ENCODE measurements around the gene COL16A1. TPM values are rescaled to one million over a fixed set of nuclear protein-coding genes. Genes with fewer than 3 reads are reported as not detected.

Gene COL16A1
- total RNA-seq, 1 donor from 2014 or later, result 11.8 TPM

GRCh38 chr1:31650161-31651088 is 53.4 kb downstream of the COL16A1 start:
- Histone ChIP-seq H3K27me3 (ENCODE audit: low read depth) (no peaks in the 10 kb centered on the region), H3K9me3 (no peaks in the 10 kb centered on the region), H3K27ac (no peak overlapping the region), H3K4me3 (no peak overlapping the region), H3K4me1 (peaks cover 5% of the 10 kb centered on the region), H3K36me3 (no peaks in the 10 kb centered on the region)
- TF ChIP-seq CTCF (IDR thresholded peaks at IDR 0.05), result no peak
- ATAC-seq, result no peak
- no peak for DNase-seq
- intact Hi-C loops (cut with DNase I), result no loop called here

GRCh38 chr1:31648641-31649357 is 55.0 kb downstream of the COL16A1 start:
- intact Hi-C loops (cut with DNase I), result no loop called here
- TF ChIP-seq CTCF (IDR thresholded peaks at IDR 0.05), result no peak
- Histone ChIP-seq H3K4me1 (peaks cover 10% of the 10 kb centered on the region), H3K36me3 (no peaks in the 10 kb centered on the region), H3K27ac (no peak overlapping the region), H3K4me3 (no peak overlapping the region), H3K9me3 (no peaks in the 10 kb centered on the region), H3K27me3 (ENCODE audit: low read depth) (no peaks in the 10 kb centered on the region)
- ATAC-seq (no peak), DNase-seq (no peak)

GRCh38 chr1:31648190-31648589 is 55.6 kb downstream of the COL16A1 start:
- peaks cover 16% of the 10 kb centered on the region for H3K4me1 ChIP-seq
- DNase-seq (no peak), ATAC-seq (no peak)
- no peak for TF ChIP-seq CTCF (IDR thresholded peaks at IDR 0.05)
- H3K27ac ChIP-seq, result no peak overlapping the region
- H3K4me3 ChIP-seq, result no peak overlapping the region
- no peaks in the 10 kb centered on the region for H3K27me3 ChIP-seq (ENCODE audit: low read depth)
- intact Hi-C loops (cut with DNase I), result no loop called here
- H3K36me3 ChIP-seq, result no peaks in the 10 kb centered on the region
- H3K9me3 ChIP-seq, result no peaks in the 10 kb centered on the region

DNA sequence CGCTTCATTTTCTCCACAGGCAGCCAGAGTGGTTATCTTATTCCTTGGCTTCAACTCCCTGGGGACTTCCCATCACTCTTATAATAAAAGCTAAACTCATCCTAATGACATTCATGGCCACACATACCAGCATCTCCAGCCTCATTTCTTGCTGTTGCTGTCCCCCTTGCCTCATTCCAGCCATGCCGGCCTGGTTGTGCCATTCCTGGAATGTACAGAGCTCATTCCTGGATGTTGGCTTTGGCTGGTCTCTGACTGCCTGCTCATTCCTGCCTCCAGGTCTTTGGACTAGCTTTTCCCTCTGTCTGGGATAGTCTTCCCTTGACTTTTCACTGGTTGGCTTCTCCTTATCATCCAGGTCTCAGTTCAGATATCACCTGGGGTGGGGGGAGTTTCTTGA is 56.7 kb downstream of the COL16A1 start:
- intact Hi-C loops (cut with DNase I), result no loop called here
- no peak overlapping the region for H3K4me3 ChIP-seq
- peaks cover 25% of the 10 kb centered on the region for H3K4me1 ChIP-seq
- ATAC-seq, result no peak
- H3K36me3 ChIP-seq, result no peaks in the 10 kb centered on the region
- TF ChIP-seq CTCF (IDR thresholded peaks at IDR 0.05), result no peak
- no peak for DNase-seq
- no peaks in the 10 kb centered on the region for H3K27me3 ChIP-seq (ENCODE audit: low read depth)
- no peaks in the 10 kb centered on the region for H3K9me3 ChIP-seq
- H3K27ac ChIP-seq, result no peak overlapping the region

DNA sequence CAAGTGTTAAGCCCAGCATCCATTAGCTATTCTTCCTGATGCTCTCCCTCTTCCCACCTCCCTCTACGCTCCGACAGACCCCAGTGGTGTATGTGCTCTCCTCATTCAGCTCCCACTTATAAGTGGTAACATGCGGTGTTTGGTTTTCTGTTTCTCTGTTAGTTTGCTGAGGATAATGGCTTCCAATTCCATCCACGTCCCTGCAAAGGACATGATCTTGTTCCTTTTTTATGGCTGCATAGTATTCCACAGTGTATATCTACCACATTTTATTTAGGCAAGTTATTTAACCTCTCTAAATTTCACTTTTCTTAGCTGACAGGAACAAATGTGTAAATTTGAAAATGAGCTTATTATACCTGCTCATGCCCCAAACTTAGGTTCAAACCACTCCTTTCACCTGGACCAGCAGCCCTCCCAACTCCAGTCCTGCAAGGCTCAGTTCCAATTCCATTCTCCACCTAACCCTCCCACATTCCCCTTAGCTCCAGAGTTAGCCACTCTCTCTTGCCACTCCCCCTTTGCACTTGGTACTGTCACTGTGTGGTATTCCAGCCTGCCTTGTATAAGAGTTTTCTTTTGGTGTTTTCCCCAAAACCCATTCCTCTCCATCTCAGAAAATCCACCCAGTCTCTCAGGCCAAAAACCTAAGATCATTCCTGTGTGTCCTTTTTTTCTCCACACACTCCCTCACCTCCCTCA is 57.4 kb downstream of the COL16A1 start:
- peaks cover 29% of the 10 kb centered on the region for H3K4me1 ChIP-seq

More for the DNA sequence above, 57.4 kb downstream of the COL16A1 start:
- no peak for DNase-seq
- no peaks in the 10 kb centered on the region for H3K36me3 ChIP-seq
- no peaks in the 10 kb centered on the region for H3K9me3 ChIP-seq
- ATAC-seq, result no peak
- no peak overlapping the region for H3K4me3 ChIP-seq
- H3K27me3 ChIP-seq (ENCODE audit: low read depth), result no peaks in the 10 kb centered on the region
- no peak for TF ChIP-seq CTCF (IDR thresholded peaks at IDR 0.05)
- H3K27ac ChIP-seq, result no peak overlapping the region
- intact Hi-C loops (cut with DNase I), result no loop called here
